DMS153 treated with DMSO at 0.1 percent for 48 hours (cell line): Measurements from ENCODE around the gene ATP8A2.
"Not testable (repeated sequence)": the region's sequence is repeated elsewhere in the genome, so short reads cannot be mapped to it uniquely, and the experiment has no call there.

ENCODE experiments used
- DNase-seq: peaks from one replicate; lab custom pipeline; 2025; ENCODE audit not compliant: unreplicated experiment; lab: John Stamatoyannopoulos, UW

Gene ATP8A2

DNA sequence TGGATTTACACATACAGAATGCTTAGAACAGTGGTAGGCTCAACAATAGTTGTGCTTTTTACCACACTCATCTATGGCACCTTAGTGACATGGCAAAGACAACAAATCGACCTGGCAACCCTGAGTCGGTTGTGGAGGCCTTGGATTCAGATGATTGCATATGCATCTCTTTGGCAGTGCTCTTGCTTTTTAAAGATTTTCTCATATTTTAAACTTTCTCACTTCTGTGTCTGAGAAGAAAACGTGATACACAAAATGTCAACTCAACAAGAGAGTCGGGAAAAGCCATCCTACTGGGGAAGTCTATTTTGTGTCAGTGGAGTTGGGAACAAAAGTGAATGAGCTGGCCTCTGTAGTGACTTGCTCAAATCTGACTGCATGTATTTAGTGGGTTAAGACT, 85.8 kb downstream of the ATP8A2 start:
- DNase-seq: no peak

DNA sequence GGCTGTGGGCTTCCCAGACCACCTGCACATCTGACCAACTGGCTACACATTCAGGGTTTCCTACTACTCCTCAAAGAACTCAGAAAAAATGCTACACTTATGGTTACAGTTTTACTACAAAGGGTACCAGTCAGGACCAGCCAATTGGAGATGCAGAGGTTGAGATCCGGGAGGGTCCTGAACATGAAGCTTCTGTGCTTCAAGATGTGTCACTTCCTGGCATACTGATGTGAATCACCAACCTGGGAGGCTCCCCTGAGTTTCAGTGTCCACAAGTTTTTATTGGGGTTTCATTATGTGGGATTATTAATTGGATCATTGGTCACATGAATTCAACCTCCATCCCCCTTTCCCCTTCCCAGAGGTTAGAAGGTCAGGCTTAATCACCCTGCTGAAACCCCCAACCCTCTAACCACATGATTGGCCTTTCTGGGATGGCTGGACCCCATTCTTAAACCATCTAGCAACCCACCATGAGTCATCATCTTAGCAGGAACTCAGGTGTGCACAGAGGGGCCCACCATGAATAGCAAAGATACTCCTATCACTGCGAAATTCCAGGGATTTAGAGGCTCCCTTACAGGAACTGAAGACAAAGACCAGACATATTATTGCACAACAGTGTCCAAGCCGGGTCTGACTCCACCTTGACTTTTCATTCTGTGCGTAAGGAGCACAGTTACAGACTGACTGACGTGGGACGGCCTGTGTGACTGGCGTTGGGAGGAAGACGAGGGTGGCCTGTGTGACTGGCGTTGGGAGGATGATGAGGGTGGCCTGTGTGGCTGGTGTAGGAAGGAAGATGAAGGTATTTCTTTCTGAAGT, 90.7 kb downstream of the ATP8A2 start:
- no peak for DNase-seq

DNA sequence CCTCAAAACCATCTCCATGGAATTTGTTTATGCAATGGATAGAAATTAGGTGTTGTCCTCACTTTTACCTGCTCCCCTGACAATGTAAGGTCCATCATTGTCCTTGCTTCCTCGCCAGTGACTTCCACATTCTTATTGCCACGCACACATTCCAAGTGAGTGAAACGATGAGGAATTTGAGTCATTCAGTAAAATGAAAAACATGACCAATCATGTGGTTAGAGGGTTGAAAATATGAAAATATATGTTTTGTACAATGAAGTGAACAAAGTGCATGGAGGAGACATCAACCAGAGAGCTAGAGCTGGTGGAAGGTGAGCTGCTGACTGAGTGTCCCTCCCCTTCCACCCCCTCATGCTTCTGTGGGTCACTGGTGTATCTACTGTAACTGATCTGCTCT, 91.7 kb downstream of the ATP8A2 start:
- no peak for DNase-seq

DNA sequence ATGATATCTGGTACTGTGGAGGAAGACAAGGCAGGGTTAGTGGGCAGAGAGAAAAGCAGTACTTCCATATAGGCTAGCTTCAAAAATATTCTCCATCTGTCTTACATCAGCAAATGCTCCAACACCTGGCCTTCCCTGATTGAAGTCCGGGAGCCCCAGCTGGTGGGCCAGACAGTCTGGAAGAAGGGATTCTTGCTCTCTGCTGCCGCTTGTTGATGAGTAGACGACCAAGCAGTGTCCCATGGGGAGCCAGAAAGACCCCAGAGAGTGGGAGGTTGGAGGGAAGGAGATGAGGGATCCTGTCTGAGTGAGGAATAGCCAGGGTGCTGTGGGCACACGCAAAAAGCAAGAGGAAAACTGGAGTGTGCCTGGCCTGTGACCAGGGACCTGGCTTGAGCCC, 95.1 kb downstream of the ATP8A2 start:
- no peak for DNase-seq

DNA sequence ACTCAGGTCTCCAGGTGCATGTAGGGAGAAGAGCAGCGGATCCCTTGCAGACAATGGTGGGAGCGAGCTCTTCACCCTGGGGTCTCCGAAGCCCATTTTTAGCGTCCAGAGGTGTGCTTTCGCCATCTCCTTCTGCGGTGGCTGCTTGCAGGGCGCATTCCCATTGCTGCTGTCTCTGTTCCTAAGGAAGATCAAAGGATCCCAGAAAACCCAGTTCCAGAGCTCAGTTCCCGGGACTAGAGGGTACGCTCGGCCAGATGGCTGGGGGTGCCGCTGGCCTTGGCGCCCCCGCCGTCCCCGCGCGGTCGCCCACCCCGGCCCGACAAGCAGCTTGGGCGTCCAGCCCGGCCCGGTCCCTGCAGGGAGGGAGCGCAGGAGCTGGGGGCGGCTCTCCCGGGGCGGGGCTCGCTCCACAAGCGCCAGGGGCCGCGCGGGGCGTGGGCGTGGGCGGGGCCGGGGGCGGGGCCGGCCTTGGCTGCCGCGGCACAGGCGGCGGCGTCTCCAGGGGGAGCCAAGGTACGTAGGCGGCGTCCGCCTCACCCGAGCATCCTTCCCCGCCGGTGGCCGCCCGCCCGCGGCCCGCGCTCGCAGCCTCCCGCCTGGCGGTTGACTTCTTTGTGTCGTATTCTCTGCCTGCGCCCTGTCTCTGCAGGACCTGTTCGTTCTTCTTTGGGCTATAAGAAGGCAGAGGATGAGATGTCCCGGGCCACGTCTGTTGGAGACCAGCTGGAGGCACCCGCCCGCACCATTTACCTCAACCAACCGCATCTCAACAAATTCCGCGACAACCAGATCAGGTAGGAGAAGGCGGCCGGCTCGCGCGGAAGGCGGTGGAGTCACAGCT, 96.8 kb downstream of the ATP8A2 start:
- peak; percentile 21 for DNase-seq

DNA sequence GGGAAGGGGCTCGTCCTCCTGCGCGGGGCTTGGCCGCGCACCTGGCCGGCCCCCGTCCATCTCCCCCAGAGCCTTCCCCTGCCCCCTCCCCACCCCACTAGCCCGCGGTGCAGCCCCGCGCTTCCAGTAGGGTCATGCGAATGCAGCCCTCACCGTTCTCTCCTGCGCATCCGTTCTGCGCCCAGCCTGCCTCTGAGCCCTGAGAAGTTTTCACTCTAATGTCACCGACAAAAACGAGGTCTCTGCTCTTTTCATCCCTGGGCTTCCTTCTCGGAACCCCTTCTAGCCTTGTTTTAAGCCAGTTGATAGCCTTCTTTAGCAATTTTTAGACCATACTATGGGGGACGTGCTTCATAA, 97.4 kb downstream of the ATP8A2 start:
- DNase-seq: no peak

DNA sequence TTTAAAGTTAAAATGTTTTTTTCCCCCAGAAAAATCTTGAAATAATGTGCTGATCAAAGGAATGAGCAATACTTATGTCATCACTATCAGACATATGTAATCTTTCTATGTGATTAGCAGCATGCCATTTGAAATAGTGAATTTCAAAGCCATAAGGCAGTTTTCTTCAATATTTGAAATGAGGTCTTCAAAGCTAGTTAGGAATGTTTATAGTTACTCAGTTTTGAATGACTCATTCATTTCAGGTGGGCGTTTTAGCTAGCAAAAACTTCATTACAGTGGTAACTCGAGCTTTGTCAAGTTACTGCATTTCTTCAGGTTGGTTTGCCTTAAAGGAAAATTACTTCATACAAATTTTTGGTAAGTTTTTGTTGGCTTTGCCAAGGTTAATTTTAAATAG, 102.1 kb downstream of the ATP8A2 start:
- no peak for DNase-seq

DNA sequence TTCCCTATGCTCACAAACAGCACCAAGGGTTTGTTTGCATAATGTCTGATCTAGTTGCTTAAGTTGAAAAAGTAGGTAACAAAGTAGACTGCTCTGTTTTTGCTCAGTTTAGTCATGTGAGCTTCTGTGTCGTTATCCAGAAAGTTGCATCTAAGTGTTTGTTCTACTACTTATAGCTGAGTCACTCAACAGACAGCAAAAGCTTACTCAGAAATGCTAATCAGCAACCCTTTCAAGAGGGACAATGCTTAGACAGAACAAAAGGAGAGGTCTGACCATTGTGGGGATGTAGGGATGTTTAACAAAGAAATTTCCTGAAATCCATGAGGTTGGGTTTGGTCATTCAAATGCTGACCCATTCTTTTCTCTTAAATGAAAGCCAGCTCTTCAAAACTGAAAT, 106.4 kb downstream of the ATP8A2 start:
- DNase-seq: no peak

DNA sequence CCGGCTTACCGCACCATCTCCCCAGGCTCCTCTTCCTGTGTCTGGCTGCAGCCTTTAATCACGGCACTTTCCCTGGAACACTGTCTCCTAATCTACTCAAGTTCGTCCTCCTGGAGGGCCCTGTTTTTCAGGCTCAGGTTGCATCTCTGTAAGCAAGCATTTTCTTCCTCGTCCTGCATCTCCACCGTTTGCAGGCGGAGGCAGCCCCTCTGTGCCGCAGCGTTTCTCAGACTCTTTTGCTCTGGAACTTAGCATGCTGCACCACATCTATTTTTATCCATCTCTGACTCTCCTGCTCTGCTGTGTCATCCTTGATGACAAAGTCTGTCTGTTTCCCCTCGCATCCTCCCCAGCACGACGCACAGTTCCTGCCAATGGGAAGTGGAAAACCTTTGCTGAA, 117.5 kb downstream of the ATP8A2 start:
- peak; percentile 38 for DNase-seq

DNA sequence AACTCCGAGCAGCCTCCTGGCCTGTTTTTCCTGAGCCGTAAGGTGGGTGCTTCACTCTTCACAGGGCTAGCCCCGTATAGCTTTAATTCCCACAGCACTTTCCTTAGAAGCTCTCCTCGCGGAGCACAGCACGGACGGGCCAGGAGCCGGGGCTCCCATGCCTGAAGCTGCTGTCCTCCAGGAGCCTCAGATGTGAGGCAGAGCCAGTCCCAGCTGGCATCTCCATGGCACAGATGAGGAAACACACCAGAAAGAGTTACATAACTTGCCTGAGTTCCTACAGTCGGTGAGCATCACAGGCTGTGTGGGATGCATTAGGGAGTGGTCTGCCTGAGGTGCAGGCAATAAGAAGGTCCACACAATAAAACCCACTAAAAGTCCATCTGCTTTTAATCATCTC, 118.5 kb downstream of the ATP8A2 start:
- no peak for DNase-seq

DNA sequence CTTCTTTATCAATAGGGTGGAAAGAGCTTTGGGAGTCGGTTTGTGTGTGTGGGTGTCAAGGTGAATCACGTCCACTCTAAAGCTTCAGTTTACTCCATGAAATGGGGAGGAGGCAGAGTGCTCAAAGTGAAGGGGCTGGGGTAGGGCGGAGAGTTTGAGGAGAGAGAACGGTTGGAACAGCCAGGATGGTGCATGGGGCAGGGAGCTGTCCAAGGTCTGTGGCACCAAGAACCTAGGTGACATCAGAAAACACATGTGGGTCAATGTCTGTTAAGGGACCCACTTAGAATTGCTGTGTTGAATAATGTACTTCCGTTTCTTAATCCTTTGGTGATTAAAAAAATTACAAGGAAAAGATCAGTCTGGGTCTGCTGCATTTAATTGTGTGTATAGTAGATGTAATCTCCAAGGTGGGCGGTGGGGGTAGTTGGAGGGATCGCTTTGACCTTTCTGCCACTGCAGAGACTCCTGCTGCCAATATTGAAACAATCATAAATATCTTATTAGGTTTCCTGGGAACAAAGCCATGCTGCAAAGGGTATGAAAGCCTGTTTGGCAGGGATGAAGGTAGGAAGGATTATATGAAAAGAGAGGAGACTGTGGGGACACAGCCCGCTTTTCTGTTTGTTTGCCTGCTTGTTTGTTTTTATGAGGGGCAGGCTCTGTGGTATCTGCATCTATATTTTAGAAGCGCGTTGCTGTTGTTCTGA, 122.3 kb downstream of the ATP8A2 start:
- DNase-seq: peak; percentile 46

DNA sequence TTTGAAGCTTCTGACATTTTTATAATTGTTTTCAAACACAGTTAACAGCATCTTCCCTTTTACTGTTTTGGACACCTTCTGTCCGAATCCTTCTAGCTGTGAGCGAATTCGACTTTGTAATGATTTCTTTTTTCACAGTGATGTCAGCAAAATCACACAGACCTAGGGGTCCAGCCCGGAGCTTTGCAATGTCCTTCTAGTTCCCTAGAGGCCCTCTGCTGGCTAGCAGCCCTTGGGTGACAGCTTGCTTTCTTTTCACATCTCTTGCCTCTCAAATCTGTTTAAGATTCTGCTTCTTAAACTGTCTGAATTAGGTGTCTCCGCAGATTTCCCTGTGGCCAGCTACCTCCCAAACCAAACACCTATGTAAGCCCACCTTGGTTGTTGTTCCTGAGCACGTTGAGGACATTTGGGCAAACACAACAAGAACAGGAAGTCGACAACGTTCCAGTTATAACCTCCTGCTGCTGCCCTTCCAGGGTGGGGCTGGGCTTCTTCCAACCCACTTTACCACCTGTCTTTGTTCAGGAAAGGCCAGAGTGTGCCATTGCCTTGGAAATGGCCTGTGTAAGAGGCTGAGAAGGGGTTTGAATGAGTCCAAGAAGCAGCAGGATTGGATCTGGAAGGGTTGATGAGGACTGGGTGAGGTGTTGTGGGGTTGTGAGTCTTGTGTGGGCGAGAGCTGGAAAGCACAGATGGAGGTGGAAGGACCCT, 123.1 kb downstream of the ATP8A2 start:
- DNase-seq: peak; percentile 61

DNA sequence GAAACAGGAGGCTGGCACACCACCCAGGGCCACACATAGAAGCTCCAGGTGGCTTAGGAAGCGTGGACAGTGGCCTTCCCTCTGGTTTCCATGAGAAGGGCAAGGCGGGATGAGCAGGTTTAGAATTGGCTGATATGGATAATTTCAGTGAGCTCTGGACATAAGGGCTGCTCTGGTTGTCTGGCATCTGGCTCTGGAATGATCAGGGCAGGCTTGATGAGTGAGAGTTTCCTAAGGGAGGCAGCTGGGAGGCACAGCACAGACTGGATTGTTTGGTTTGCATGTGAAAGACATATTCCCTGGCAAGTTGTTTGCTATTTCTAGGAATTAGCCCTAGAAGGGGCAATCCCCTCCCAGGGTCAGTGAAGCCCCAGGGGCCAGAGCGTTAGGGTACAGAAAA, 129.5 kb downstream of the ATP8A2 start:
- no peak for DNase-seq

DNA sequence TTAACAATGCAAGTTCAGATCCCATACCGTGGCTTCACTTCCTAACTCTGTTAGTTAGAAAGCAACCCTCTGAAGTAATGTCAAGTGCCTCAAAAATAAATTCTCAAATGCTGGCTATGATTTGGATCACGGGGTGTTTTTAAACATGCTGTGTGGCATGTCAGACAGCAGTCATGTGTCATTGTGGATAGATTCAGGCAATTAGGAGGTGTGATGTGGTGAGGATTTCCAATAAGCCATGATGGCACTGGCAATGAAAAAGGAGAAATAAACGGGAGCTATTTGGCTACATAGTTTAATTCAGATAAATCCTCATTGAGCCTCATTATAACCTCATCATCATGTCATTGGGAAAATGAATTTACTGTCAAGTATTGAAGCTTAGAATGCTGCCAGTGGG, 130.3 kb downstream of the ATP8A2 start:
- no peak for DNase-seq

DNA sequence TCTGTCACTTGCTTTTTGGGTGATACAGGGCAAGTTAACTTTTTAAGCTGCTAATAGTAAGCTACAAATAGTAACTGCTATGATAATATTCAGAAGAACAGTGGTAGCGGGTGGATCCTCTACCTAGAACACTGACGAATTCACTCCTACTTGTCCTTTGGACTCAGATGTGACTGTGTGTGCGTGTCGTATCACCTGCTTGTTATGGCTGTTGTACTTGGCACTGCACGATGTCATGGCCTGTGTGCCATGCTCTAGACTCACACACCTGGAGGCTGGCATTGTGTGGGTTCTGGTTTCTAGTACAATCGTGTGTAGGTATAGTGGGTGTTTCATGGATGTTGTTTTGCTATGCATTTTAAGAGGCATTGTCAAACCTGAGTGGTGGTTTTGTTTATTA, 130.8 kb downstream of the ATP8A2 start:
- DNase-seq: no peak

DNA sequence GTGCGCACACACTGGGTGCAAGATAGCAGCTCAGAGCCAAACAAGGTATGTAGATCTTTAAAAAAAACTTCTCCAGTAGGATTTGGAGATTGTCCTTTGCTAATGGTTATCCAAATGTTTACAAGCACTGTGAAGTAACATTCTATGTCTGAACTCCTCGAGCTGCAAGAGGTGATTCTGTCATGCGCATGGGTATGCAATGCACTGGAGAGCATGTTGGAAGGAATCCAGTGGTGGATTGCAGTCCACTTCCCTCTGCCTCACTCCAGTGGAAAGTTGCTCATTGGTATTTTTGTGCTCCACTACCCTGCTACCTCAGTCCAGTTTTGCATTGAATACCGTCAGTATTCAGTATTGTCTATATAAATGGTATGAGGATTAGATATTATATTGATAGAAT, 132.1 kb downstream of the ATP8A2 start:
- DNase-seq: no peak

DNA sequence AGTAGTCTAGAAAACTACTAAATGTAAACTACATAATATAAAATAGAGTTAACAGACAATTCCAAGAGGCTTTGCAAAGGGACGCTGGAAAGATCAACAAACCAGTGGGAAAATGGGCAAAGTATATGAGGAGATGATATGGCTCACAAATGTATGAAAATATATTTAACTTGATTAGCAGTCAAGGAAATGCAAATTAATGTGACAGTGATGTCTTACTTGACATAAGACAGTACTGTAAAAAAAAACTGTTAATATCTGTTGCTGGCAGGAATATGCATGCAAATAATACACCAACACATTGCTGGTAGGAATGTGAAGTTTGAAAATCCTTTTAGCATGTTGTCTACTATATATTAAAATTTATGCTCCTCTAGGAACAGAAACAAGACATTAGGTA, 136.1 kb downstream of the ATP8A2 start:
- no peak for DNase-seq

DNA sequence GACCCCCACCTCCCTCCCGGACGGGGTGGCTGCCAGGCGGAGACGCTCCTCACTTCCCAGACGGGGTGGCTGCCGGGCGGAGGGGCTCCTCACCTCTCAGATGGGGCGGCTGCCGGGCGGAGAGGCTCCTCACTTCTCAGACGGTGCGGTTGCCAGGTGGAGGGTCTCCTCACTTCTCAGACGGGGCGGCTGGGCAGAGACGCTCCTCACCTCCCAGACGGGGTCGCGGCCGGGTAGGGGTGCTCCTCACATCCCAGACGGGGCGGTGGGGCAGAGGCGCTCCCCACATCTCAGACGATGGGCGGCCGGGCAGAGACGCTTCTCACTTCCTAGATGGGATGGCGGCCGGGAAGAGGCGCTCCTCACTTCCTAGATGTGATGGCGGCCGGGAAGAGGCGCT, 141.3 kb downstream of the ATP8A2 start:
- not testable (repeated sequence) for DNase-seq

DNA sequence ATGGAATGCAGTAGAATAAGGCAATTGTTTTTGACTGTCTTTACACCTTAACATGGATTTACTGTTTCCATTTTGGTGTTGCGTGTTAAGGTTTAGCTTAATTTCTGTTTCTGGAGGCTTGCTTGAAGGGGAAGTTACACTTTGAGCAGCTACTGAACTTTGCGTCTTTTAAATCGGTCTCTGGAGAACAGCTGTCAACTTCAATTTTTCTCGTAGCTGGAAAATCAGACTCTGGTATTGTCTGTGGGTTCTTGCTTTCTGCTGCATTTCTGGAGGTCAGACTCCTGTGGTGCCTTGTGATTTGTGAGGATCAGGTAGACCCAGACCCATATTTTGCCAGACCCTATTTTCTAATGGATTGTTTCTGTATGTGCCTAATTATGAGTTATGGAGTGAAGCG, 146.7 kb downstream of the ATP8A2 start:
- DNase-seq: no peak

DNA sequence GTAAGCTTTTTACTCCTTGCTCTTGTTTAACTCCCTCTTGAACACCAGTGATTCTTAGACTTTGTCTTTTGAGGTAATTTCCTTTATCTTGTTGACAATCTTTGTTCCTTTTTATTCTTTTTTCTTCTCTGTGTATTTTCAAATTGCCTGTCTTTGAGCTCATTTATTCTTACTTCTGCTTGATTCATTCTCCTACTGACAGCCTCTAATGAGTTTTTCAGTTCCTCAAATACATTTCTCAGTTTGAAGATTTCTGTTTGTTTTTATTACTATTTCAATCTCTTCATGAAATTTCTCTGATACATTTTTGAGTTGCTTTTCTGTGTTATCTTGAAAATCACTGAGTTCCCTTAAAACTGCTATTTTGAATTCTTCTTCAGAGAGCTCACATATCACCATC, 154.1 kb downstream of the ATP8A2 start:
- no peak for DNase-seq

DNA sequence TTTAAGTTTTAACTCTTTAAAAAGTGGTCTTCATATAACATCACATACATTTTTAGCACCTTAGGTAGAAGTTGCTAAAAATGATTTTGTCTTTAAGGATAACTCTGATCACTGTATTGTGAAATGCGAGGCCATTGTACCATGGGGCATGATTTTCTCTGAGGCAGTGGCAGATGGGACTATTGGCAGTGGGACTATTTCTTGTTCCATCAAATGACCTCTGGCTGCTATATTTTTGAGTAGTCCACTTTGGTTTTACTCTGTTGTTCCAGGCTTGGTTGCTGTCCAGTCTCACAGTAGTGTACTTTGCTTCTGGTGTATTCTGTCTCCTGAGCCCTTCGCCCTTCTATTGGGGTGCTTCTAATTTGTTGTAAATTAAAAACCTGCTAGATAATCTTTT, 156.5 kb downstream of the ATP8A2 start:
- DNase-seq: no peak
